ENCODE results near the gene MARCHF10. TPM values are rescaled to one million over a fixed set of nuclear protein-coding genes. Genes with fewer than 3 reads are reported as not detected.

MARCHF10 gene
- total and polyA plus RNA-seq, 2 of the 4 experiments (the other 2 are of a cell fraction): 0.18 to 0.74 TPM

DNA sequence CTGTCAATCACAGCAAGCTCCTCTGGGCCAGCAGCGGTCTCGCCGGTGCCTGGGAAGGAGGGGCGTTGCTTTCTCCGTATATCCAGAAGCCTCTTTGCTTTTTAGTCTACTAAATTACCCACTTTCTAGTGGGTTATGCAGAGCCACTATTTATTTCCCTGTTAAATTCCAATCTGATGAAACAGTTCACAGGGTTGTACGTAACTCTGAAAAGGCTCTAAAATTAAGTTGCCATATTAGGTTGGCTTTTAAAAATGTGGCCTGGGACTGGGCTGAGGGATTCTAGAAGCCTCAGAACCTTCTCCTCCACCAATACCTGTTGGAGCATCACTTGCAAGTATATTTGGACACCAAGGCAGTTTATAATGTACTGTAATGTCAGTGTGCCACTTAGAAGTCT lies 27.2 kb downstream of the MARCHF10 start:
- dilution Hi-C loops (cut with HindIII; ENCODE audit: low sequenced_read_pairs, unreplicated experiment) (no loop called here), in situ Hi-C loops (cut with MboI; ENCODE audit: low sequenced_read_pairs) (no loop called here), intact Hi-C loops (cut with micrococcal nuclease) (no loop called here)
- TF ChIP-seq BHLHE40 (IDR thresholded peaks at IDR 0.05; ENCODE audit: low read depth, low read length) (no peak), NFE2L2 (IDR thresholded peaks at IDR 0.05; ENCODE audit: low read depth, low read length) (no peak), MAFK (IDR thresholded peaks at IDR 0.05; ENCODE audit: low read depth, low read length) (no peak), CEBPB (IDR thresholded peaks at IDR 0.05; ENCODE audit: low read depth, low read length) (no peak), FOS (IDR thresholded peaks at IDR 0.05; ENCODE audit: low read depth, low read length) (no peak), RCOR1 (IDR thresholded peaks at IDR 0.05; ENCODE audit: insufficient replicate concordance, low read length) (no peak), CTCF (conservative IDR thresholded peaks at IDR 0.05; ENCODE audit: low read depth, low read length) (no peak), RAD21 (IDR thresholded peaks at IDR 0.05; ENCODE audit: low read length) (no peak)
- peak overlapping the region; percentile 87 for H4K91ac ChIP-seq (ENCODE audit: insufficient read depth, low read depth, low read length)
- peaks cover 22% of the 10 kb centered on the region for H3K4me1 ChIP-seq (ENCODE audit: control insufficient read depth, insufficient read depth, low read length)
- 0 out of 2 replicates have a peak, but pooled peaks cover 3% of the 10 kb centered on the region for H4K20me1 ChIP-seq (ENCODE audit: insufficient read depth, low read length)
- H3K56ac ChIP-seq (ENCODE audit: extremely low read depth, insufficient read depth, low read length): peak overlapping the region; percentile 12; the same call in 1 of the 2 replicates
- CTCF ChIA-PET: no interaction called here
- POLR2A ChIA-PET (ENCODE audit: unreplicated experiment): no interaction called here
- H3K36me3 ChIP-seq (ENCODE audit: control insufficient read depth, insufficient read depth, low read length): no peaks in the 10 kb centered on the region
- H4K8ac ChIP-seq (ENCODE audit: low read depth in 2 of 2, low read length in 2 of 2): peak overlapping the region; percentile 80 to 95
- ATAC-seq (ENCODE audit: low read depth): peak; percentile 59
- peak overlapping the region; percentile 98; the same call in 2 of the 3 replicates for H2BK15ac ChIP-seq (ENCODE audit: low read depth, low read length)
- H2BK20ac ChIP-seq (ENCODE audit: low read depth, low read length): peak overlapping the region; percentile 96
- H2BK5ac ChIP-seq (ENCODE audit: low read depth, low read length, poor library complexity, severe bottlenecking): peak overlapping the region; percentile 93
- no peak overlapping the region for H2AK9ac ChIP-seq (replicated peaks; ENCODE audit: low read depth, low read length, poor library complexity)
- H4K5ac ChIP-seq (ENCODE audit: low read depth, low read length): peak overlapping the region; percentile 88
- H3K4ac ChIP-seq (ENCODE audit: low read depth, low read length): peak overlapping the region; percentile 86
- H3K23ac ChIP-seq (ENCODE audit: low read depth, low read length): peak overlapping the region; percentile 94
- peaks cover 20% of the 10 kb centered on the region; the same call in 1 of the 2 replicates for H3K9me1 ChIP-seq (ENCODE audit: insufficient read depth, low read length)
- H3K79me1 ChIP-seq (ENCODE audit: low read depth in 1 of 2, low read length in 2 of 2): peaks cover 0 to 6% of the 10 kb centered on the region in 2 experiments; a peak in 1 of 4 replicates
- peak overlapping the region; percentile 3; the same call in 1 of the 2 replicates for H3K9ac ChIP-seq (ENCODE audit: low read depth, low read length)
- no TSS peak for BruUV-seq (replicated peaks)
- WGBS, 2 experiments (ENCODE audit: extremely low coverage in 2 of 2, insufficient read length in 1 of 2): no CpG with 5 or more reads among the region's 6 CpGs
- H3K14ac ChIP-seq (replicated peaks; ENCODE audit: low read depth, low read length): peak overlapping the region; percentile 94
- H3K18ac ChIP-seq (ENCODE audit: low read depth, low read length): peak overlapping the region; percentile 93
- peak; percentile 68 for DNase-seq
- peak overlapping the region; percentile 37 for H2AFZ ChIP-seq (replicated peaks; ENCODE audit: low read length, poor library complexity)
- no peak overlapping the region for H3K4me3 ChIP-seq (ENCODE audit: insufficient read depth, low read depth, low read length)
- H2BK120ac ChIP-seq (ENCODE audit: low read depth, low read length): peak overlapping the region; percentile 92
- H3K27me3 ChIP-seq (ENCODE audit: control insufficient read depth, insufficient read depth, low read length): no peaks in the 10 kb centered on the region
- peak overlapping the region; percentile 57 for H3K27ac ChIP-seq (ENCODE audit: insufficient read depth, low read length)
- no peaks in the 10 kb centered on the region for H3K9me3 ChIP-seq (ENCODE audit: control insufficient read depth, insufficient read depth, low read length)
- H3K4me2 ChIP-seq (ENCODE audit: low read depth, low read length): peak overlapping the region; percentile 40; the same call in 1 of the 2 replicates
- peak overlapping the region; percentile 98 for H2AK5ac ChIP-seq (ENCODE audit: low read depth, low read length)

All from IMR-90 (cell line).